GM11168 (cell line): Measurements from ENCODE around the gene AKAP7.
"Not testable (repeated sequence)": the region's sequence is repeated elsewhere in the genome, so short reads cannot be mapped to it uniquely, and the experiment has no call there.

ENCODE experiments used
- in situ Hi-C: fragments of 300-500 bp; cut with MboI; formaldehyde crosslinking; loops from one replicate; pipeline ENCODE4 v1.12.0; 2022; ENCODE audit warnings: low sequenced_read_pairs; ENCODE audit not compliant: unreplicated experiment

AKAP7 gene

DNA sequence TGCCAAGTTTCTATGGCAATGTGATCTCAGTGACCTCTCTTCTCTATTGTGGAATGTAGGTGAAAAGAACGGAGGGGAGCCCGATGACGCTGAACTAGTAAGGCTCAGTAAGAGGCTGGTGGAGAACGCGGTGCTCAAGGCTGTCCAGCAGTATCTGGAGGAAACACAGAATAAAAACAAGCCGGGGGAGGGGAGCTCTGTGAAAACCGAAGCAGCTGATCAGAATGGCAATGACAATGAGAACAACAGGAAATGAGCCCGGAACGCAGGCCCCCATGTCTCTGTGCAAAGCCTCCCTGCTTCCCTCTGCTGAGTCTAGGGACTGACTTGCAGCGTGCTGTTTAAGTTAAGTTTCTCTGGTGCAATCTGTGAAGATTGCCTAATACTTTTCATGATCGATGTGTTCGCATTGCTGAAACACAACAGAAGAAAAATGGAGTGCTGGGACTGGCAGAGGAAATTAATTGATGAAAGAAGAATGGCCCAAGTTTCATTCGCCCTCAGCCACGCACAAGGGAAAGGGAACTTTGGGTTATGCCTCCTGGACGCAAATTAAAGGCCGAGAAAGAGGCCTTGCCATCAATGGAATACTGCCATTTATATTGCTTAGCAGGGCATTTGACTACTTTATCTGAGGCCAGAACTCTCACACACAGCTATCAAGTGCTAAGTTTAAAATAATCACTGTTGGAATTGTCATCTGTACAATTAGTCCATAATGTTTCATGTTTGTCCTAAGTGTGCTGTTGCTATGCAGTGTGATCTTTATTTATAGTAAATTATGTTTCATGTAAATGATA, 146.4 kb downstream of the AKAP7 start:
- in situ Hi-C loops: no loop called here

DNA sequence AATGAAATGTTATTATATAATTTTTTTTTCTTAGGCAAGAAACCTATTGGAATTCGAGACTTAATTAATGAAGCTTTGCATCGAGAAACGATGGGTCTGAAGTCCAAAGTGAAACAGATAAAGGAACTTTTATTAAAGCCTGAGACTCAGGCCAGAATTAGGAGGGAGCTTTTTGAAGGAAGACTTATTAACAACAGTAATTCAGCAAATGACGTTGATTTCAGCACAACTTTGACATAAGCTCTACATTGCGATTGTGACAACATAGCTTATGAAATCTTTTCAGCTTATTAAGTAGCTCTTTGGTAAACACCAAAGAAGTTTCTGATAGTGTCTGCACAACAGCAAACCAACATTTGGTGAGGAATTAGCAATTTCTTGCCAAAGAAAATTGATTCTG, 147.1 kb downstream of the AKAP7 start:
- in situ Hi-C loops: no loop called here

DNA sequence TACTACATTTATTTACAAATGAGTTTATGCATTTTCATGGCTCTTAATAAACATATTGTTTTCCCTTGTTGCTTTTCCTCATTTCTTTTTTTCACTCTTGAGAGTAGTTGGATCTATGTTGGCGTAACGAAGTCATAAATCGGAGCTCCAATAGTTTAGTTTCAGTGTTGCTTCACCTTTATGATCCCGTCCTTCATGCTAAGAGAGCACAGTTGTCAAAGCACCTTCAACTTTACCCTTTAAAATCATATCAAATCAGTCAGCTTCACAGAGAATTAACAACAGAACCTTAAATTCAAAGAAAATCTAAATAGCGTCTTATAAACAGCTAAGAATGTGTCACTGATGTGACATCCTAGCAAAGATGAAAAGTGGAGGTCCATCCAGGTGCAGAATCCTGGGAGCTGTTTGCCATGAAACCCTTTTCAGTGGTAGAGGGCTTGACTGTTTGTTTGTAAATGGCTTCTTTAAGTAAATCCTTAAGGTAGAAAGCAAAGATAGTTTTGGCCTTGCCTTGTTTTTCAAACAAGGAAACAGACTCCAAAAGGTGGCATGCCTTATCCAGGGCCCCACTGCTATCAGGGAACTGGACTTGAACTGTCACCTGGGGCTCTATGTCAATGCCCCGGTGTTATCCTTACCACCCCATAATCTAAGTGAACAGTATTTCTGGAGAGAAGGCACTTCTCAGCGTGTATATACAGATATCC, 148.4 kb downstream of the AKAP7 start:
- in situ Hi-C loops: no loop called here

DNA sequence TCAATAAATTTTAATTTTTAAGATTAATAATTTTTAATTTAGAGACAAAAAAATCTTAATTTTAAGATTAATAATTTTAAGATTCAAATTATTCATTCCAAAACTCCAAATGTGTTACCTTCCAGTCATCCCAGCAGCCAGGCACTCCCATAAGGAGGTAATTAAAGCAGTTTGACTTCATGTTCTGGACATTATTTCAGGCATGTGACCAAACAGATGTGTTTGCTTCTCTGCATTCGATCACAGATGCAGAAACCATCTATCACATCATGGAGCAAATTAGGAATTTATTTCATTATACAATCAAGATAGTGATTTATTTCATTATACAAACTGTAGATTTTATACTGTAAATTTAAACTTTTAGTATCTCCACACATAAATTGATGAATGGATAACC, 150.3 kb downstream of the AKAP7 start:
- in situ Hi-C loops: no loop called here

DNA sequence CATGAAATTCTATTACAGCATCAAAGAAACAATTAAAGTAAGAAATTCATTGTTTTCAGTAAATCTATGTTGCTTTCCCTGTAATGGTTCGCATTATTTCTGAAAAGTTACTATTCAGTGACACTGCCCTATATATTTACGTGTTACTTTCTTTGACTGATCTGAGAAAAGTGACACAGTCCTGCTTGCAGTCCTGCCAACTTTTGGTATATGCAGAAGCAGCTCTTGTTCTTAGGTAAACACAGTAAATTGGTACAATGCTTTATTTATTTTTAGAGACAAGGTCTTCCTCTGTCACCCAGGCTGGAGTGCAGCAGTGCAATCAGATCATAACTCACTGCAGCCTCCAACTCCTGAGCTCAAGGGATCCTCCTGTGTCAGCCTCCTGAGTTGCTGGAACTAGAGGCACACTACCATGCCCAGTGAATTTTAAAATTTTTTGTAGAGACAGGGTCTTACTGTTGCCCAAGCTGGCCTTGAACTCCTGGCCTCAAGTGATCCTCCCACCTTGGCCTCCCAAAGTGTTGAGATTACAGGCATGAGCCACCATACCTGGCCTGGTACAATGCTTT, 151.3 kb downstream of the AKAP7 start:
- in situ Hi-C loops: no loop called here

DNA sequence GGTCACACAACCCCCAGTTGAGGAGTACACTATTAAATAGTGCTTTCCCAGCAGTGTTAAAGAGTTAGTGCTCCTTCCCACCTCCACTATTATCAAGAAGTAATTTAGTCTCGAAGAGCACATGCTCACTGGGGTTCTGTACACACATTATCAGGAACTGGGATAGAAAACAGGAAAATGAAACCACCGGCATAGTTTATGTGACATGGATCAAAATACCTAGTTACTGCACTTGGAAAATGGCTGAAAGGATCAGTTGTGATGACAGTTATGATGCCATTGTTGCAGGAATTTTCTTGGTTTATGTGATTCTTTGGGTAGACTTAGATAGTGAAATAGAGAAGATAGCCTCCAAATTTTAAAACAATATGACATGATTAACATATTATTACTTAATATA, 152.9 kb downstream of the AKAP7 start:
- in situ Hi-C loops: no loop called here

GRCh38 chr6:131290955-131291354, 155.7 kb downstream of the AKAP7 start:
- in situ Hi-C loops: no loop called here

- in situ Hi-C loops: no loop called here
Measured at GRCh38 chr6:131292145-131292938, 157.1 kb downstream of the AKAP7 start.

- in situ Hi-C loops: no loop called here
Measured at GRCh38 chr6:131293472-131293911, 158.2 kb downstream of the AKAP7 start.

DNA sequence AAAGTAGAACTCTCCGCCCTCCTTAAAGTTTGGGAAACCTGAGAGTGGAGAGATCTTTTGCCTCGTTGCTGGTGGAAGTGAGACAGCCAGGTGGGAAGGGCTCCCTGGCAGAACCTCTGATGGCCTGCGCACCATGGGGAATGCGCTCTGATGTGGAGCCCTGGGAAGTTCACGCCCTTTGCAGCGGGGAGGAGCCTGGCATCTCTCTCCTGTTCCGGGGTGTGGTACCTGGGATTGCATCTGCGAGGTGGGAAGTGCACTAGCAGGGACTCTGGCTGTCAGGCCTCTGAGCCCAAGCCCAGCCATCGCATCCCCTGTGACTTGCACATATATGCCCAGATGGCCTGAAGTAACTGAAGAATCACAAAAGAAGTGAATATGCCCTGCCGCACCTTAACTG, 159.8 kb downstream of the AKAP7 start:
- in situ Hi-C loops: no loop called here

DNA sequence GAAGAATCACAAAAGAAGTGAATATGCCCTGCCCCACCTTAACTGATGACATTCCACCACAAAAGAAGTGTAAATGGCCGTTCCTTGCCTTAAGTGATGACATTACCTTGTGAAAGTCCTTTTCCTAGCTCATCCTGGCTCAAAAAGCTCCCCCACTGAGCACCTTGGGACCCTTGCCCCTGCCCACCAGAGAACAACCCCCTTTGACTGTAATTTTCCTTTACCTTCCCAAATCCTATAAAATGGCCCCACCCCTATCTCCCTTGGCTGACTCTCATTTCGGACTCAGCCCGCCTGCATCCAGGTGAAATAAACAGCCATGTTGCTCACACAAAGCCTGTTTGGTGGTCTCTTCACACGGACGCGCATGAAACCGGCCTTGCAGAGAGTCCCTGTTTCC, 165.6 kb downstream of the AKAP7 start:
- in situ Hi-C loops: not testable (repeated sequence)

- in situ Hi-C loops: no loop called here
Measured at GRCh38 chr6:131303338-131303930, 168.2 kb downstream of the AKAP7 start.

DNA sequence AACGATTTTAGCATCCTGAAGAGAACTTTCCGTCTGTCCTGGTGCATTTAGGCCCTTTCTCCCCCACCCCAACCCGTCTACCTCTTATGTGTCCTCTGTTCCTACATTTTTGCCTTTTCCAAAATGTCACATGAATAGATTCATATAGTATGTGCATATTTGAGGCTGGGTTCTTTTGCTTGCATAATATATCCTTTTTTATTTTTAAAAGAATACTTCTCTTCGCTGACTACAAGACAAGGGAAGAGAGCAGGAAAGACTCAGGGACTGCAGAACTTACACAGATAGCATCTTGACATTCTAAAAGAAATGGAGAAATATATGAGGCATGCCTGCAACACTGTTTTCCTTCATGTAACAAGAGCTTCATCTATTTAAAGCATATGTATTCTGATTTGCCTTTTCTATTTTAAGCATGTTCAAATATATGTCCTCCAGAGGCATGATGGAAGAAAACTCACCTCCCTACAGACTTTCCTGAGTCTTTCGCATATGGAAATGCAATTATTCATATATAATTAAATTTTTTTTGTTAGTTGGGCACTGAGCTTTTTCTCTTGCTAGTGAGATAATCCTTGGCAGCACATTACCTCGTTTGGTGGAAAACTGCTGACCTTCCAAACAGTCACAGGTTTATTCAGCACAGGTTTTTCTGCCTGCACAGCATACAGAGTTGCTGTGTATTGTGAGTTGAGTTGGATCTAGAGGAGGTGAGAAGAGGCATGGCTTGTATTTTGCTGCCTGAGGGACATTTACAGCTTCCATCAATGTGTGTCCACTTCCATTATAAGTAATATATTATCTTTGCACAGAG, 170.0 kb downstream of the AKAP7 start:
- in situ Hi-C loops: no loop called here

DNA sequence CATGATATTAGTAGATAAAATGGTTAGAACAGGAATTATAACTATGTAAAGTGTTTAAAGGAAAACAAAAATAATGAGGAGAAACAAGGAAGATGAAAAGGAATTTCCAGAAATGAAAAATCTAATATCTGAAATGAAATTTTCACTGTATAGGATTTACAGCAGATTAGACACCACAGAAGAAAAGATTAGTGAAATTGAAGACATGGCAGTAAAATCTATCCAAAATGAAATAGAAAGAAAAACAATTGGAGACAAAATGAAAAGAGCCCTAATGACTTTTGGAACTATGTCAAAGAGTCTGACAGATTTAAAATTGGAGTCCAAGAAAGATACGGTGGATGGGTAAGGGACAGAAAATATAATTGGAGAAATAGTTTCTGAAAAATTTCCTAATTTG, 174.2 kb downstream of the AKAP7 start:
- in situ Hi-C loops: no loop called here

GRCh38 chr6:131314838-131315237, 179.6 kb downstream of the AKAP7 start:
- in situ Hi-C loops: no loop called here

DNA sequence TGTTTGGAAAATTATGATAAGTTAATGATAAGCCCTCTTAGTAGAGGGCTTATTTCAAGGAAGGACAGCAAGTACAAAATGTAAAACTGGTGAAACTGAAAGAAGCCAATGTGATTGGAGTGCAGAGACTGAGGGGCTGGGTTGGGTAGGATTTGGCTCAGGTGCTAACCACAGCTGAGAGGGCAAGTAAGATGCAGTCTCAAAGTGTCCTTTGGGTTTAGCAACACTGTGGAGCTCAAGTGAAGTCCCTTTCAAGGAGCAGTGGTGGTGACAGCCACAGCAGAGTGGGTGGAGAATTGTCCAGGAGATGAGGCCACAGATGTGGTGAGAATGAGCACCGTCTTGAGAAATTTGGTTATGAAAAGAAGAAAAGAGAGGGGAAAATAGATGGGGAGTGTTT, 181.4 kb downstream of the AKAP7 start:
- in situ Hi-C loops: no loop called here

- in situ Hi-C loops: no loop called here
Measured at GRCh38 chr6:131317516-131317915, 182.2 kb downstream of the AKAP7 start.

- in situ Hi-C loops: no loop called here
Measured at GRCh38 chr6:131321589-131321988, 186.3 kb downstream of the AKAP7 start.

DNA sequence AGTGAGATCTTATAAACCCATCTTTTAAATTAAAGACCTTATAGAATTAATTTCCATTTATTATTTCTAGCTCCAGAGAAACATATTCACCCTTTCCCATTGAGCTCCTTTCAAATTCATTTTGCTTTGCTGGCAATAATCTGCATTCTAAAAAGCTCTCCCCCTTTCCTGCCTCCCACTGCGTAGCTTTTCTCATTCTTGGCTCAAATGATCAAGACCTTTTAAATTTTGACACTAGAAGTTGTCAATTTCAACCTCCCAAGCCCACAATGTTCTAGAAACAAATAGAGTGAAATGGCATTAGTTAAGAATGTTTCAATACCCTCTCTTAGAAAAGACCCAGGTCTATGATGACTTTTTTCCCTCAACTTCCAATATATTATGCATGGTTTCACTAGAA, 186.9 kb downstream of the AKAP7 start:
- in situ Hi-C loops: no loop called here
